NCI-H345 treated with DMSO at 0.1 percent for 48 hours (cell line): ENCODE data around the gene GNPTG.

Experiments used
- DNase-seq: peaks from one replicate; lab custom pipeline; 2025; ENCODE audit not compliant: unreplicated experiment; lab: John Stamatoyannopoulos, UW

Gene GNPTG

GRCh38 chr16:1367486-1368174 is 15.9 kb downstream of the GNPTG start:
- DNase-seq = no peak

- no peak for DNase-seq
Measured at GRCh38 chr16:1371054-1371978, 19.6 kb downstream of the GNPTG start.

GRCh38 chr16:1372292-1372950 is 20.7 kb downstream of the GNPTG start:
- DNase-seq = no peak

- DNase-seq = no peak
Measured at GRCh38 chr16:1374418-1375297, 22.9 kb downstream of the GNPTG start.

DNA sequence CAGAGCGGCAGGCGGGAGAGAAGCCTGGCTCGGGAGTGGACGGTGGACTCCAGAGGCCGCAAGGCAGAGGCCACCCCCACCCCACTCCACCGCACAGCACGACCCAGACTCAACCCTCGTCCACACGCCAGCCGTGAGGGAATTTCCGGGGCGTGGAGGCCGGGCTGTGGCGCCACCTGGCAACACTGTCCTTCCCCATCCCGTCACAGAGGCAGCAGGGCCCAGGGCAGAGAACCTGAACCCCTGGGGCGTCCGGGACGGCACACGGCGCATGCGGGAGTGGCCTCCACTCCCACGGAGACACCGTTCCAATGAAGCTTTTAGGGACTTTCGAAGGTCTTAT is 23.5 kb downstream of the GNPTG start:
- no peak for DNase-seq

- no peak for DNase-seq
Measured at GRCh38 chr16:1375741-1376410, 24.1 kb downstream of the GNPTG start.

GRCh38 chr16:1377406-1378010 is 25.8 kb downstream of the GNPTG start:
- no peak for DNase-seq

DNA sequence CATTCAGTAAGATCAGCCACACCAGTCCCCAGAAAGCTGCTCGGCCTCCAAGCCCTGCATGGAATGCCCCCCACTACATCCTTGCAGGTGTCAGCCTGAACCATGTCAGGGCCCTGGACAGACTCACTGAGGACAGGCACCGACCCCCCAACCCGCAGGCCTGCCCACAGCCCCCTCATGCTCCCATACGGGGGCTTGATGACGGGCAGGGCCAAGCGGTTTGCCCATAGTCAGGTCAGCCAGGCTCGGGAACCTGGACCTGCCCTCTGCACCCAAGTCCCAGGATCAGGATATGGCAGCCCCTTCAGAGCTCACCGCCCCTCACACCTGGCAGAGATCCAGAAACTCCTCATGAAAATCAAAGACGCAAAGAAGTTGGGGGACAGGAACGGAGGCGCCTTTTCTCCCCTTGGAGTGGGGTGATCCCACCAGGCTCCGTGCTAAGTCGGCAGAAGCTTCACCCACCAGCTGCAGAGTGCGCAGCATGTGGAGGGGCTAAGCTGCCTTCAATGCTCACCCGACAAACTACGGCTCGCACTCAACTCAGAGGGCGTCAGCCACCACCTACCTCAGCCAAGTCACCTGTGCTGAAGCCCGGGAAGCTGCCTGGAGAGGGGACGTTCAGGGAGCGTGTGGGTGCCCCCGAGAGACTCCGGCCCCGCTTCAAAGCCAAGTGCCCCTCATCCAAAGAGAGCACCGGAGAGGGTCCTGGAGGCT is 26.5 kb downstream of the GNPTG start:
- DNase-seq = no peak

GRCh38 chr16:1378804-1379303 is 27.1 kb downstream of the GNPTG start:
- no peak for DNase-seq

GRCh38 chr16:1379304-1380076 is 27.8 kb downstream of the GNPTG start:
- DNase-seq = peak; percentile 40

- no peak for DNase-seq
Measured at GRCh38 chr16:1380195-1380594, 28.5 kb downstream of the GNPTG start.

DNA sequence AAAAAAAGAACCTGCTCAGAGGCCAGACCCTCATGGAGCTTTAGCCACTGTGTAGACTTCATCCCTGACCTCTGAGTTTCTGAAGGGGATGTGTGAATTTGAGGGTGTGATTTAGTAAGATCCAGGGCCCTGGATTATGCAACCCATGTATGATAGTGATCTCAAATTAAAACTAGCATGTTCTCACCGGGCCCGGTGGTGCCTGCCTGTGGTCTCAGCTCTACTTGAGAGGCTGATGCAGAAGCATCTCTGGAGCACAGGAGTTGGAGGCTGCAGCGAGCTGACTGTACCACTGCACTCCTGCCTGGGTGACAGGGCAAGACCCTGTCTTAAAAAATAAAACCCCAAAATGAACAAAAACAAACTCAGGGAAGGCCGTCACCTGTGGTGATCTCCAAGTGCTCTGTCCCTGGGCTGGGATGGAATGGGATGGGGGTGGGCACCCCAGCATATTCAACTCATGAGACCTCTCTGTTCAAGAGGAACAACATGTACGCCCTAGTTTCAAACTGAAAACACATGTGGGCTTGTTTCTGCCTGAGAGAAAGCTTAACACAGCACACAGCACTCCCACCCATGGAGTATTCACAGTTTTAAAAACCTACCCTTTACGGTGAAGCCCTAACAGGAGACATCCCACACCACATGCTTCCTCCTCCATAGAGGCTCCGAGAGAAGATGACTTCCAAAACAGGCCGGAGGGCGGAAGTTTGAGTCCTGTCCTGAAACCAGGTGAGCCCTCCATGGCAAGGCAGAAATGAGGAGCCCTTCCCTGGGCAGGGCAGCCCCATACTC is 30.1 kb downstream of the GNPTG start:
- no peak for DNase-seq

GRCh38 chr16:1383556-1383955 is 31.8 kb downstream of the GNPTG start:
- no peak for DNase-seq

DNA sequence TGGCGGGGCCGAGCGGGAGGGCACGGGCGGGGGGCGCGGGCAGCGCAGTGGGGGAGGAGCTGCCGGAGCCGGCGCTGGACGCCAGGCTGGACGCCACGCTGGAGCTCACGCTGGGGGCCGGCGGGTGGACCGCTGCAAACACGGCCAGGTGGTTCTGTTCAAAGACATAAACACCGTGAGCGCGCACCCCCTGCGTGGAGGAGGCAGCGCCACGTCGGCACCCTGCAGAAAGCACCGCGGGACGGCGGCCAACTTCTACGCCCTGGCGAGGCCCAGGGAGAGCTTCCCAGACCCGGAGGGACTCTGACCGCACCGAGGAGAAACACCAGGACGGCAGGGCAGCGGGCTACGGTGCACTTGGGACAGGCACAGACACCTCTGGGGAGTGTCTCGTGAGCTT is 33.5 kb downstream of the GNPTG start:
- no peak for DNase-seq

GRCh38 chr16:1387331-1387730 is 35.6 kb downstream of the GNPTG start:
- no peak for DNase-seq

DNA sequence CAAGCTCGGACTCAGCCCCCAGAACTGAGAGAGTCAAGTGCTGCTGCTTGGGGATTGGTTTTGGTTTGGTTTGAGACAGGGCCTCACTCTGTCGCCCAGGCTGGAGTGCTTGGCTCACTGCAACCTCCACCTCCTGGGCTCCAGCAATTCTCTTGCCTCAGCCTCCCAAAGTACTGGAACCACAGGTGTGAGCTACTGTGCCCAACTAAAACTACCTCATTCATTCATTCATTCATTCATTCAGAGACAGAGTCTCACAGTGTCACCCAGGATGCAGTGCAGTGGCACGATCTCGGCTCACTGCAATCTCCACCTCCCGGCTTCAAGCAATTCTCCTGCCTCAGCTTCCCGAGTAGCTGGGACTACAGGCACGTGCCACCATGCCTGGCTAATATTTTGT is 38.0 kb downstream of the GNPTG start:
- DNase-seq = no peak

GRCh38 chr16:1390239-1390779 is 38.6 kb downstream of the GNPTG start:
- DNase-seq = no peak
